Nephron (organoid): ENCODE data around the gene FAM219A.

Source experiments
- H3K27ac Mint-ChIP-seq, 3 experiments: 2 replicates each; pipeline ENCODE4 v1.8.0; 2020; ENCODE audit warnings: mixed read lengths in 3 of 3, mild to moderate bottlenecking in 2 of 3, moderate library complexity in 1 of 3
- H3K27me3 Mint-ChIP-seq: 2 replicates; pipeline ENCODE4 v1.8.0; 2021; ENCODE audit warnings: low read depth, mild to moderate bottlenecking, moderate library complexity, mixed read lengths
- H3K36me3 Mint-ChIP-seq: 2 replicates; pipeline ENCODE4 v1.8.0; 2020; ENCODE audit warnings: low read depth, mixed read lengths
- H3K4me1 Mint-ChIP-seq: 2 replicates; pipeline ENCODE4 v1.8.0; 2020; ENCODE audit warnings: mixed read lengths
- H3K4me3 Mint-ChIP-seq, 3 experiments: 2 replicates each; pipeline ENCODE4 v1.8.0; 2020; ENCODE audit warnings: mild to moderate bottlenecking in 3 of 3, mixed read lengths in 3 of 3, moderate library complexity in 2 of 3
- H3K9me3 Mint-ChIP-seq: 2 replicates; pipeline ENCODE4 v1.8.0; 2020; ENCODE audit warnings: mixed read lengths
- TF ChIP-seq, protein P1 (sequence below), 3 experiments: fragments of 200-600 bp; sonication (generic); IDR thresholded peaks; one replicate each; pipeline ENCODE4 v1.5.0; 2021; ENCODE audit warnings: antibody characterized with exemption in 3 of 3; ENCODE audit not compliant: unreplicated experiment in 3 of 3

FAM219A gene

DNA sequence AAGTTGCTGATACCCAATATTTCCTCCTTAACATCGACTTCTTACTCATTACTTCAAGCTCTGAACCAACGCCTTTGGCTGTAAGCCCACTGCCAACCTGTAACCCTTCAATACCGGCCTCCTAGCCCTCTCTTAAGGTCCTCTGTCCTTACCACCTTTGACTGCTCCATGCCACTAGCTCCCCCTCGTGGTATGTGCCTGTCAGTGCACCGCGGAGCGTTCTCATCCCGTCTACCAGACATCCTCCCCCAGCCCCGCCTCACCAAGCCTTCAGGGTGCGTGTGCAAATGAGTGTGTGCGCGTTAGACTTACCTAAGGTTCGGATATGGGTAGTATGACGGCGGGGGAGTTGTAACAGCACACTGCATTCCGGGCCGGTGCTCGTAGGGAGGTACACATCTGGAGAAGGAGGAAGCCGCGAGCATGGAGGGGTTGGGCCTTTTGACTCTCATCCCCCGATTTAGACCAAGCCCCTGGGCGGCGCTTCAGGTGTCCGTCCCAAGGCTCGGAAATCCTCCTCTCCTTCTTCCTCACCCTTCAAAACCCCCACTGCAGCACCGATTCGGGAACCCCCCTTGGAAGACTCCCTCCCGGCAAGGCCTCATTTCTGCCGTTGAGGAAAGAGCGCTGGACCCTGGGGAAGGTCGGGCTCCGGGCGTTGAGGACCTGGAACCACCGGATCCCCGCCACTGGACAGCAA is 78.9 kb downstream of the FAM219A start:
- Mint-ChIP-seq H3K4me1 (peaks cover 14% of the 10 kb centered on the region), H3K36me3 (peaks cover under 1% of the 10 kb centered on the region), H3K9me3 (no peaks in the 10 kb centered on the region), H3K27me3 (peaks cover 66% of the 10 kb centered on the region), H3K27ac (peak overlapping the region in 2 of 3 experiments; percentile 15 to 25), H3K4me3 (peak overlapping the region; percentile 72 to 81 (median 80))
- TF ChIP-seq, protein P1, sequence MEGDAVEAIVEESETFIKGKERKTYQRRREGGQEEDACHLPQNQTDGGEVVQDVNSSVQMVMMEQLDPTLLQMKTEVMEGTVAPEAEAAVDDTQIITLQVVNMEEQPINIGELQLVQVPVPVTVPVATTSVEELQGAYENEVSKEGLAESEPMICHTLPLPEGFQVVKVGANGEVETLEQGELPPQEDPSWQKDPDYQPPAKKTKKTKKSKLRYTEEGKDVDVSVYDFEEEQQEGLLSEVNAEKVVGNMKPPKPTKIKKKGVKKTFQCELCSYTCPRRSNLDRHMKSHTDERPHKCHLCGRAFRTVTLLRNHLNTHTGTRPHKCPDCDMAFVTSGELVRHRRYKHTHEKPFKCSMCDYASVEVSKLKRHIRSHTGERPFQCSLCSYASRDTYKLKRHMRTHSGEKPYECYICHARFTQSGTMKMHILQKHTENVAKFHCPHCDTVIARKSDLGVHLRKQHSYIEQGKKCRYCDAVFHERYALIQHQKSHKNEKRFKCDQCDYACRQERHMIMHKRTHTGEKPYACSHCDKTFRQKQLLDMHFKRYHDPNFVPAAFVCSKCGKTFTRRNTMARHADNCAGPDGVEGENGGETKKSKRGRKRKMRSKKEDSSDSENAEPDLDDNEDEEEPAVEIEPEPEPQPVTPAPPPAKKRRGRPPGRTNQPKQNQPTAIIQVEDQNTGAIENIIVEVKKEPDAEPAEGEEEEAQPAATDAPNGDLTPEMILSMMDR (IDR thresholded peaks at IDR 0.05; ENCODE audit: unreplicated experiment in 3 of 3) = peak; percentile 90 to 99 (median 94)

DNA sequence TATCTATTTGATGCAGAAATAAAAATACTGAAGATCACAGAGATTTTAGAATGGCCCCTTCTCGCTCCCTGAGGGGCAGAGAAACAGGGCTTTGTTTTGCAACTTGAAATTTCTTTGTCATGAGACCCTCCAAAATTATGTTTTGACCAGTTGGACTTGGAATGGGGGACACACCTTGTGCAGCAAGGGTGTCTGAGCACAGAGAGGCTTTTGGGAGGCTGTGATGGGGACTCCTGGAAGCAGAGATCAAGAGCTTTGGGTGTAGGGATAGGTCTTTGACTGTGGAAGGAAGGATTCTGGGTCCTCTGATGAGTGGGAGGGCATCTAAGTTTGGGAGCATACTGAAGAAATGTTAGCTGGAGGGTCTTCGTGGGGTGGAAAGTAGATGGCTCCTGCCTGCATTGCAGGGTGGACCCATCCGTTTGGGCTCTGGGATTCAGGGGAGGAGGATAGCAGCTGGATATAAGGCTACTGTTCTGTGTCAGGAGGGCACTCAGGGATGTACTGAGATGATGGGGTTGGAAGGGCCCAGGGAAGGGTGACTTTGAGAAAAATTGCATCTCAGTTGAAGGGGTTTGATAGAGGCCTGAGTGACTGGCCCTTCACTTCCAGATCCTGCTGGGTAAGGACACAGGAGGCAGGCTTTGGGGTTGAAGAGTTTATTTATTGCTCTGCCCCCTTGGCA is 79.9 kb downstream of the FAM219A start:
- Mint-ChIP-seq H3K27me3 (peaks cover 60% of the 10 kb centered on the region), H3K36me3 (peaks cover 7% of the 10 kb centered on the region), H3K4me3 (peak overlapping the region; percentile 65 to 81 (median 80)), H3K27ac (no peak overlapping the region), H3K4me1 (peaks cover 14% of the 10 kb centered on the region), H3K9me3 (no peaks in the 10 kb centered on the region)
- TF ChIP-seq, protein P1 (IDR thresholded peaks at IDR 0.05; ENCODE audit: unreplicated experiment in 3 of 3) = no peak

DNA sequence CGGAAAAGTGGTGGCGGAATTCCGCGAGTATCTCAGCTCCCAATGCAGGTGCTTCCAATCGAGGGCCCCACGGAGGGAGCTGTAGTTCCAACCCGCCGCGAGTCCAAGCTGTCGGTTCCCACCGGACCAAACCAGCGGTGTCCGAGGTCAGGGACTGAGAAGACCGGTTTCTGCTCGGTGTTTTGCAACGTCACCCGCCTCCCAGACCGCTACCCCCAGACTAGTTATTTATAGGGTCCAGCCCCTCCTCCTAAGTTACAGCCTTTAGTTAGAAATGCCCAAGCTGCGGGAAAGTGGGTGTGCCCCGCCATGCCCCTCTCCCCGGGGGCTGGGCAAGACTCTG is 81.0 kb downstream of the FAM219A start:
- Mint-ChIP-seq H3K36me3 (peaks cover 12% of the 10 kb centered on the region), H3K4me3 (peak overlapping the region; percentile 87 to 92 (median 87)), H3K27ac (peak overlapping the region in 1 of 3 experiments; percentile 38), H3K27me3 (peaks cover 50% of the 10 kb centered on the region), H3K4me1 (peaks cover 14% of the 10 kb centered on the region), H3K9me3 (no peaks in the 10 kb centered on the region)
- TF ChIP-seq, protein P1 (IDR thresholded peaks at IDR 0.05; ENCODE audit: unreplicated experiment in 3 of 3) = no peak

DNA sequence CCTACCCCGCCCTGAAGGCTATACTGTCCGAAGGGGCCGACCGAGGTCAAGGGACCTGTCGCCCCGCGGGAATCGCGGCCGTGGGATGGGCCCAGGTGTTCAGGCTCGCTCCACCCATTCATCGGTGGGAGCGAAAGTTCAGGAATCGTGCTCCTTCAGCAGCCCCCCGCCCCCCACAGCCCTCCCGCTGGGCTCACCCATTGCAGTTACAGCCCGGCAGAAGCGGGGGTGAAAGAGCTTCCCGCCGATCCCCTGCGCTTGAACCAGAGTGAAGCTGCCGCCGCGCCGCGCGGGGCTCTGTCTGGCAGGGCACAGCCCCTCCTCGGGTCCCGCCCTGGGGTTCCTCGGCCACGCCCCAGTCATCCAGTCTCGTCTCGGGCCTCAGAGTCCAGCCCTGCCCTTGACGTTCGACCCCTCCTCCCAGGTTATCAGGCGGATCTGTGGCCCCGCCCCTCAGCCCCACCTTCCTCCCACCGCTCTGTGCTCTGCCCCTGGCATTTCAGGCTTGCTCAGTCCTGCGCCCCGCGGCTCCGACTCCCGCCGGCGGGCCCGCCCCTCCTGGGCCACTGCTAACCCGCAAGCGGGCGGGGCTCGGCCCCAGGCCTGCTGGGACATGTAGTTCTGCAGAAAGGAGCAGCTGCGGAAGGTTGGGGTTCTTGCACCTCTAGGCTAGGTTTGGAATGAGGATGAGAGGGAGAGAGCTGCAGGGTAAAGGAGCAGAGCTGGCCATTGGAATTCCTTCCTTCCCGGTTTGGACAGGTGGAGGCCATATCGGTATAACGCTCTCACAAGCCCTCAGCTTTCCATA is 81.6 kb downstream of the FAM219A start, which contains the start of gene MYORG:
Gene MYORG, minus strand, starts transcription at position 303 of the 808 bp plus-strand sequence. CDS start 3,955 bp downstream, outside the sequence.
- Mint-ChIP-seq H3K4me3 (peak within 1 kb of the TSS; percentile 87 to 92 (median 87)), H3K27ac (peak within 1 kb of the TSS in 2 of 3 experiments; percentile 13 to 38), H3K36me3 (peaks cover 14% of the 10 kb centered on the region), H3K27me3 (peaks cover 44% of the 10 kb centered on the region), H3K4me1 (peaks cover 14% of the 10 kb centered on the region), H3K9me3 (no peaks in the 10 kb centered on the region)
- TF ChIP-seq, protein P1 (IDR thresholded peaks at IDR 0.05; ENCODE audit: unreplicated experiment in 3 of 3) = no peak

DNA sequence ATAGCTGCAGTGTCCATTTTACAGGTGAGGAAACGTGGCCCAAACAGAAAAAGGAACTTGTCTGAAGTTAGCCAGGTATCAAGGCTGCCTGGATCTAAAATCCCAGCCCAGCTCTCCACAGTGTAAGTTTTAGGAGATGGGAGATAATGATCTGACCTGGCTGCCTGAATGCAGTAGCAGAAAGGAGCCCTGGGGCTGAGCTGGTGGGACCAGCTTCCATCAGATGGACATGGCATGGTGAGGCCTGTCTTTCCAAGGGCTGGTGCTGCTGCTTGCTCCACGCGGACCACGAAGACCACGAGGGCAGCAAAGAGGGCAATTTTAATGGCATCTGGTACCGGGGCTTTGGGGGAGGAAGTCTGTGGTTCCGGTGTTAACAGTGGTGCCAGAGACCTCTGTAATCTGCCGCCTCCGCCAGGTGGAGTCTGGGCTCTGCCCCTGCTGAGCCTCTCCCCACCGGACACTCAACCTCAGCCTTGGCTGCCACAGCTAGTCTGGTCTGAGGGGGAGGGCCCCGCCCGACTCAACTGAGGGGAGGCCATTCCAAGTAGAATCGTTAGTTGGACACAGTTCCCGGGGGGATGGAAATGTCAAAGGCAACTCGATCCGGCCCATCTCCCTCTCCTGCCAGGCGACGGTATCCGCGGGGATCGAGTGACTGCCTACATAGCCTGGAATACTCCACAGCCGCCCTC is 82.3 kb downstream of the FAM219A start:
- Mint-ChIP-seq H3K4me3 (peak overlapping the region; percentile 87 to 92 (median 87)), H3K9me3 (no peaks in the 10 kb centered on the region), H3K27ac (peak overlapping the region in 2 of 3 experiments; percentile 13 to 16), H3K36me3 (peaks cover 21% of the 10 kb centered on the region), H3K4me1 (peaks cover 14% of the 10 kb centered on the region), H3K27me3 (peaks cover 36% of the 10 kb centered on the region)
- TF ChIP-seq, protein P1 (IDR thresholded peaks at IDR 0.05; ENCODE audit: unreplicated experiment in 3 of 3) = no peak
